SU-DHL-6 (cell line): Measurements from ENCODE around the gene EYA3.

ENCODE experiments used
- H2AFZ ChIP-seq: fragments of 200-600 bp; sonication (generic); 2 replicates; pipeline ENCODE4 v1.6.1; 2014; ENCODE audit warnings: low read depth, mild to moderate bottlenecking, moderate library complexity, mixed read lengths, antibody characterized with exemption, low read length; ENCODE audit not compliant: severe bottlenecking
- H3F3A ChIP-seq: fragments of 200-600 bp; shearing (Covaris generic); 2 replicates; pipeline ENCODE4 v1.6.0; 2016; ENCODE audit warnings: antibody characterized with exemption, mild to moderate bottlenecking; ENCODE audit not compliant: insufficient read depth
- H3K27ac ChIP-seq: fragments of 200-600 bp; sonication (generic); 2 replicates; pipeline ENCODE4 v1.5.1; 2016; ENCODE audit warnings: low read depth, mild to moderate bottlenecking, low read length, moderate library complexity, mixed read lengths
- H3K27me3 ChIP-seq: fragments of 200-600 bp; sonication (generic), shearing (Covaris generic); 2 replicates; pipeline ENCODE4 v1.6.0; 2014; ENCODE audit warnings: mild to moderate bottlenecking, low read length
- H3K36me3 ChIP-seq: fragments of 200-600 bp; sonication (generic); 2 replicates; pipeline ENCODE4 v1.6.1; 2014; ENCODE audit warnings: mild to moderate bottlenecking, low read length, mixed read lengths
- H3K4me2 ChIP-seq: fragments of 300-600, 200-600 bp; shearing (Covaris generic), sonication (generic); 2 replicates; pipeline ENCODE4 v1.6.0; 2014; ENCODE audit warnings: low read length, low read depth, mild to moderate bottlenecking; ENCODE audit not compliant: poor library complexity, severe bottlenecking
- H3K4me3 ChIP-seq: fragments of 200-600 bp; sonication (generic); 2 replicates; pipeline ENCODE4 v1.5.1; 2014; ENCODE audit warnings: antibody characterized with exemption, low read length, mild to moderate bottlenecking, mixed read lengths; ENCODE audit not compliant: insufficient read depth, poor library complexity, severe bottlenecking
- H3K79me2 ChIP-seq: fragments of 200-600 bp; sonication (generic); 2 replicates; pipeline ENCODE4 v1.6.1; 2014; ENCODE audit warnings: mild to moderate bottlenecking, low read length, moderate library complexity; ENCODE audit not compliant: insufficient read depth
- H3K9ac ChIP-seq: fragments of 200-600 bp; sonication (generic); 2 replicates; pipeline ENCODE4 v1.7.0; 2014; ENCODE audit warnings: mild to moderate bottlenecking, low read length
- H3K9me2 ChIP-seq: fragments of 200-600 bp; sonication (generic); replicated peaks from 2 replicates; pipeline ENCODE4 v1.6.1; 2014; ENCODE audit warnings: low read length; ENCODE audit not compliant: insufficient read depth
- H3K9me3 ChIP-seq: fragments of 200-600 bp; sonication (generic); 2 replicates; pipeline ENCODE4 v1.6.1; 2014; ENCODE audit warnings: low read length, mixed read lengths; ENCODE audit not compliant: insufficient read depth
- H4K20me1 ChIP-seq: fragments of 200-600 bp; sonication (generic); 2 replicates; pipeline ENCODE4 v1.6.1; 2014; ENCODE audit warnings: low read depth, mild to moderate bottlenecking, antibody characterized with exemption, low read length, moderate library complexity, mixed read lengths
- CTCF ChIP-seq: fragments of 200-600 bp; sonication (generic); IDR thresholded peaks from one replicate; pipeline ENCODE4 v1.5.1; 2017; ENCODE audit warnings: antibody characterized with exemption, mild to moderate bottlenecking, low read length, moderate library complexity; ENCODE audit not compliant: insufficient read depth, poor library complexity, severe bottlenecking
- EZH2phosphoT487 ChIP-seq: fragments of 200-600 bp; sonication (generic), shearing (Covaris generic); conservative IDR thresholded peaks from 2 replicates; pipeline ENCODE4 v1.6.1; 2018; ENCODE audit warnings: mild to moderate bottlenecking, antibody characterized with exemption, low read length, moderate library complexity, mixed read lengths

Gene EYA3

DNA sequence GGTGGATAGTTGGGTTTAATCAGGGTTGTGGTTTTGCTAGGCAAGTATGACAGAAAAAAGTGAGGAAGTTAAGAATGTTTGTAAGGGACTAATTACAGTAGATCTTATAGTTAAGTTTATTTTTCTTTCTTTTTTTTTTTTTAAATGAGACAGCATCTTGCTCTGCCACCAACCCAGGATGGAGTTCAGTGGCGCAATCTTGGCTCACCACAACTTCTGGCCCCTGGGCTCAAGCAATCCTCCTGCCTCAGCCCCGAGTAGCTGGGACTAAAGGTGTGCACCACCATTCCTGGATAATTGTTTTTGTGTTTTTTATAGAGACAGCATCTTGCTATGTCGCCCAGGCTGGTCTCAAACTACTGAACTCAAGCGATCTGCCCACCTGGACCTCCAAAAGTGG is 41.7 kb downstream of the EYA3 start:
- no peak overlapping the region for H2AFZ ChIP-seq
- peaks cover 31% of the 10 kb centered on the region; the same call in 1 of the 2 replicates for H3K36me3 ChIP-seq
- H3F3A ChIP-seq: peaks cover 8% of the 10 kb centered on the region; the same call in 1 of the 2 replicates
- no peaks in the 10 kb centered on the region; the same call in 1 of the 2 replicates for H4K20me1 ChIP-seq
- no peaks in the 10 kb centered on the region for H3K27me3 ChIP-seq
- H3K9me3 ChIP-seq: no peaks in the 10 kb centered on the region
- H3K27ac ChIP-seq: no peak overlapping the region
- H3K9ac ChIP-seq: no peak overlapping the region
- TF ChIP-seq EZH2phosphoT487 (no peak), CTCF (no peak)
- H3K4me3 ChIP-seq: no peak overlapping the region
- no peak overlapping the region for H3K4me2 ChIP-seq
- H3K79me2 ChIP-seq: peaks cover 27% of the 10 kb centered on the region
- no peaks in the 10 kb centered on the region for H3K9me2 ChIP-seq

GRCh38 chr1:28045777-28046176 is 42.6 kb downstream of the EYA3 start:
- H3K4me2 ChIP-seq: no peak overlapping the region
- TF ChIP-seq CTCF (no peak), EZH2phosphoT487 (no peak)
- no peak overlapping the region for H3K9ac ChIP-seq
- no peaks in the 10 kb centered on the region for H3K9me3 ChIP-seq
- no peak overlapping the region for H3K27ac ChIP-seq
- H4K20me1 ChIP-seq: no peaks in the 10 kb centered on the region; the same call in 1 of the 2 replicates
- H3K4me3 ChIP-seq: no peak overlapping the region
- peaks cover 27% of the 10 kb centered on the region for H3K79me2 ChIP-seq
- H3K9me2 ChIP-seq: no peaks in the 10 kb centered on the region
- H3K36me3 ChIP-seq: peaks cover 31% of the 10 kb centered on the region; the same call in 1 of the 2 replicates
- H3F3A ChIP-seq: peaks cover 8% of the 10 kb centered on the region; the same call in 1 of the 2 replicates
- no peaks in the 10 kb centered on the region for H3K27me3 ChIP-seq
- no peak overlapping the region for H2AFZ ChIP-seq

DNA sequence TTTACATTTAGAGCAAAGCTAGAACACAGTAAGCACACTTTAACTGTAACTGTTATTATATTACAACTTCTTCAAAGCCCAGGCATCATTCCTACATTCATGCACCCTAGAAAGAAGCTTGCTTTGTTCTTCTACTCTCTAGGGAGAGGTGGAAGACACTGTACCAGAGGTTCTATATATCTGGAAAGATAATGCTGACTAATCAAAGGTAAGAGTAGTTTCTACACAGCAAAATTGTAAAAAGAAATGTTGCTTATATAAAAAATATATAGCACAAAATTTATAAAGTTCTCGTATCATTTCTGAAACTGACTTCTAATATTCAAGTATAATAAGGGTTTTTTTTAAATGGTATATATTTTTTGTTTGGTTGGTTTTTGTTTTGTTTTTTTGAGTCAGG is 44.0 kb downstream of the EYA3 start:
- no peaks in the 10 kb centered on the region for H3K9me3 ChIP-seq
- no peak overlapping the region for H3K27ac ChIP-seq
- no peaks in the 10 kb centered on the region for H4K20me1 ChIP-seq
- H3K36me3 ChIP-seq: peaks cover 36% of the 10 kb centered on the region; the same call in 1 of the 2 replicates
- H3K27me3 ChIP-seq: no peaks in the 10 kb centered on the region
- TF ChIP-seq EZH2phosphoT487 (no peak), CTCF (no peak)
- no peak overlapping the region for H3K9ac ChIP-seq
- no peak overlapping the region for H3K4me3 ChIP-seq
- H3K9me2 ChIP-seq: no peaks in the 10 kb centered on the region
- H3F3A ChIP-seq: peaks cover 10% of the 10 kb centered on the region; the same call in 1 of the 2 replicates
- peaks cover 24% of the 10 kb centered on the region for H3K79me2 ChIP-seq
- no peak overlapping the region for H3K4me2 ChIP-seq
- H2AFZ ChIP-seq: no peak overlapping the region
